OCI-LY7 (cell line): ENCODE data around the gene MRS2. TPM values are rescaled to one million over a fixed set of nuclear protein-coding genes. Genes with fewer than 3 reads are reported as not detected.

Experiments used
- BruUV-seq: library from RNA; stranded (reverse); fragments of 400-500 nt; replicated peaks from 2 replicates; lab custom pipeline; 2021; lab: Mats Ljungman, UMichigan
- CTCF ChIA-PET: fragments of 300-600 bp; sonication (Branson Sonifier 250); formaldehyde crosslinking; loops from one replicate; lab custom pipeline; 2022; ENCODE audit warnings: antibody characterized with exemption; ENCODE audit not compliant: unreplicated experiment; lab: Charles Lee
- POLR2A ChIA-PET: fragments of 300-600 bp; sonication (Branson Sonifier 250); formaldehyde crosslinking; loops from one replicate; lab custom pipeline; 2022; ENCODE audit warnings: antibody characterized with exemption; lab: Charles Lee
- DNase-seq: peaks from one replicate; pipeline ENCODE4 v3.0.0-alpha.2; 2015; ENCODE audit warnings: low spot score
- H2AFZ ChIP-seq: fragments of 200-600 bp; sonication (generic), shearing (Covaris generic); 2 replicates; pipeline ENCODE4 v1.6.1; 2014; ENCODE audit warnings: mild to moderate bottlenecking, antibody characterized with exemption, low read length, moderate library complexity
- H3K27ac ChIP-seq: fragments of 200-600 bp; sonication (generic); 2 replicates; pipeline ENCODE4 v1.5.1; 2014; ENCODE audit warnings: mixed run types, low read depth, mild to moderate bottlenecking, moderate library complexity, low read length, inconsistent platforms; ENCODE audit not compliant: poor library complexity, severe bottlenecking
- H3K36me3 ChIP-seq: fragments of 200-600 bp; sonication (generic); 2 replicates; pipeline ENCODE4 v1.6.1; 2014; ENCODE audit warnings: mild to moderate bottlenecking, antibody characterized with exemption, low read length, moderate library complexity, mixed read lengths; ENCODE audit not compliant: insufficient read depth
- H3K4me1 ChIP-seq: fragments of 200-600 bp; sonication (generic); 2 replicates; pipeline ENCODE4 v1.5.1; 2014; ENCODE audit warnings: mild to moderate bottlenecking, low read length; ENCODE audit not compliant: insufficient read depth, poor library complexity, severe bottlenecking
- H3K4me2 ChIP-seq: fragments of 200-600 bp; sonication (generic); 2 replicates; pipeline ENCODE4 v1.6.1; 2014; ENCODE audit warnings: mild to moderate bottlenecking, low read length
- H3K4me3 ChIP-seq: fragments of 200-600 bp; sonication (generic); 2 replicates; pipeline ENCODE4 v1.5.1; 2014; ENCODE audit warnings: mild to moderate bottlenecking, low read depth, low read length; ENCODE audit not compliant: poor library complexity, severe bottlenecking
- H3K79me2 ChIP-seq: fragments of 200-600 bp; sonication (generic); 2 replicates; pipeline ENCODE4 v1.6.1; 2016; ENCODE audit warnings: low read depth, mild to moderate bottlenecking, low read length, moderate library complexity, mixed read lengths; ENCODE audit not compliant: insufficient read depth
- H3K9me2 ChIP-seq: fragments of 200-600 bp; sonication (generic); 2 replicates; pipeline ENCODE4 v1.6.1; 2016; ENCODE audit warnings: mild to moderate bottlenecking, low read length, mixed read lengths; ENCODE audit not compliant: insufficient read depth
- H3K9me3 ChIP-seq: fragments of 200-600 bp; sonication (generic); 2 replicates; pipeline ENCODE4 v1.6.1; 2014; ENCODE audit warnings: mild to moderate bottlenecking, mixed run types, low read length, mixed read lengths
- H4K20me1 ChIP-seq: fragments of 200-600 bp; sonication (generic); 2 replicates; pipeline ENCODE4 v1.6.1; 2014; ENCODE audit warnings: mild to moderate bottlenecking, antibody characterized with exemption, low read length, moderate library complexity, mixed read lengths; ENCODE audit not compliant: insufficient read depth
- EZH2phosphoT487 ChIP-seq: fragments of 200-600 bp; sonication (generic); IDR thresholded peaks from 2 replicates; pipeline ENCODE4 v1.6.1; 2018; ENCODE audit warnings: low read depth, borderline replicate concordance, mild to moderate bottlenecking, mixed run types, antibody characterized with exemption, low read length, moderate library complexity, mixed read lengths
- intact Hi-C: fragments of 100-400 bp; cut with micrococcal nuclease; formaldehyde crosslinking; loops from one replicate; pipeline ENCODE4 v1.10.0; 2022; ENCODE audit not compliant: unreplicated experiment
- total RNA-seq, 2 experiments: library from RNA; depleted of rRNA in 1 of 2; stranded (reverse); fragments of >200 nt in 1 of 2; shearing (Covaris generic) in 1 of 2; gene quantifications; 2 replicates each; pipeline ENCODE4 v1.2.3, GENCODE V29; 2014 to 2022
- TF ChIP-seq, protein P1 (sequence below): fragments of 200-600 bp; sonication (generic); conservative IDR thresholded peaks from 2 replicates; pipeline ENCODE4 v1.5.1; 2014; ENCODE audit warnings: mild to moderate bottlenecking, antibody characterized with exemption, low read length, moderate library complexity, mixed read lengths

Gene MRS2
- total RNA-seq, 2 experiments from 2014 or later = 0.97 TPM; not detected in 1

GRCh38 chr6:24444588-24444987 lies 41.9 kb downstream of the MRS2 start:
- Histone ChIP-seq H3K27ac (no peak overlapping the region), H3K9me3 (no peaks in the 10 kb centered on the region), H3K79me2 (no peaks in the 10 kb centered on the region), H2AFZ (no peak overlapping the region), H3K4me2 (no peak overlapping the region), H3K36me3 (peaks cover 69% of the 10 kb centered on the region), H3K4me1 (peaks cover 9% of the 10 kb centered on the region), H3K4me3 (no peak overlapping the region), H3K9me2 (no peaks in the 10 kb centered on the region), H4K20me1 (no peaks in the 10 kb centered on the region)
- TF ChIP-seq EZH2phosphoT487 = no peak
- TF ChIP-seq, protein P1, sequence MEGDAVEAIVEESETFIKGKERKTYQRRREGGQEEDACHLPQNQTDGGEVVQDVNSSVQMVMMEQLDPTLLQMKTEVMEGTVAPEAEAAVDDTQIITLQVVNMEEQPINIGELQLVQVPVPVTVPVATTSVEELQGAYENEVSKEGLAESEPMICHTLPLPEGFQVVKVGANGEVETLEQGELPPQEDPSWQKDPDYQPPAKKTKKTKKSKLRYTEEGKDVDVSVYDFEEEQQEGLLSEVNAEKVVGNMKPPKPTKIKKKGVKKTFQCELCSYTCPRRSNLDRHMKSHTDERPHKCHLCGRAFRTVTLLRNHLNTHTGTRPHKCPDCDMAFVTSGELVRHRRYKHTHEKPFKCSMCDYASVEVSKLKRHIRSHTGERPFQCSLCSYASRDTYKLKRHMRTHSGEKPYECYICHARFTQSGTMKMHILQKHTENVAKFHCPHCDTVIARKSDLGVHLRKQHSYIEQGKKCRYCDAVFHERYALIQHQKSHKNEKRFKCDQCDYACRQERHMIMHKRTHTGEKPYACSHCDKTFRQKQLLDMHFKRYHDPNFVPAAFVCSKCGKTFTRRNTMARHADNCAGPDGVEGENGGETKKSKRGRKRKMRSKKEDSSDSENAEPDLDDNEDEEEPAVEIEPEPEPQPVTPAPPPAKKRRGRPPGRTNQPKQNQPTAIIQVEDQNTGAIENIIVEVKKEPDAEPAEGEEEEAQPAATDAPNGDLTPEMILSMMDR = no peak
- DNase-seq = no peak
- no TSS peak for BruUV-seq
- POLR2A ChIA-PET = interaction anchor here (0.6 kb wide), 1 partner anchor 255 kb away, joined by 3 read pairs; no protein-coding TSS in a partner anchor
- intact Hi-C loops = no loop called here
- CTCF ChIA-PET = no interaction called here

DNA sequence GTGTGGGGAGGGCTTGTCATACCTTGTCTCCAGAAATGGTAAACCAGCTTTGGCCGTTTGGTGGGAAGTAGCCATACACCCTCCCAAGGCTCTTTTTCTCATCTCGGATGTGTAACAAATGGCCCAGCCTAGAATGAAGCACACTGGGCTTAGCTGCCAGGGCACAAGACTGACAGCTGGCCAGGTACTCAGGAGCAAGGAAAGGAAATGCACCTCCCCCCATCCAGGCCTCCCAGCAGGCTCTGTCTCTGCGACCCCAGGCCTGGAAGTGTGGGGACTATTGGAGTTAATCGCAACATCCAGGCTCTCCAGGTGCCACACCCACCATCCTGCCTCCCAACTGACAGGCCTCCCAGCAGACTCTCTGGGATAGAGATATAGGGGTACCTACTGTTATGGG lies 43.0 kb downstream of the MRS2 start:
- TF ChIP-seq, protein P1 = no peak
- no peak for TF ChIP-seq EZH2phosphoT487
- H3K9me2 ChIP-seq = no peaks in the 10 kb centered on the region
- no peaks in the 10 kb centered on the region for H4K20me1 ChIP-seq
- no peak overlapping the region for H3K4me3 ChIP-seq
- no peak overlapping the region for H3K27ac ChIP-seq
- POLR2A ChIA-PET = no interaction called here
- DNase-seq = no peak
- H3K9me3 ChIP-seq = no peaks in the 10 kb centered on the region
- peaks cover 59% of the 10 kb centered on the region for H3K36me3 ChIP-seq
- BruUV-seq = no TSS peak
- H2AFZ ChIP-seq = no peak overlapping the region
- H3K4me2 ChIP-seq = no peak overlapping the region
- CTCF ChIA-PET = no interaction called here
- H3K4me1 ChIP-seq = no peaks in the 10 kb centered on the region
- intact Hi-C loops = no loop called here
- no peaks in the 10 kb centered on the region for H3K79me2 ChIP-seq

DNA sequence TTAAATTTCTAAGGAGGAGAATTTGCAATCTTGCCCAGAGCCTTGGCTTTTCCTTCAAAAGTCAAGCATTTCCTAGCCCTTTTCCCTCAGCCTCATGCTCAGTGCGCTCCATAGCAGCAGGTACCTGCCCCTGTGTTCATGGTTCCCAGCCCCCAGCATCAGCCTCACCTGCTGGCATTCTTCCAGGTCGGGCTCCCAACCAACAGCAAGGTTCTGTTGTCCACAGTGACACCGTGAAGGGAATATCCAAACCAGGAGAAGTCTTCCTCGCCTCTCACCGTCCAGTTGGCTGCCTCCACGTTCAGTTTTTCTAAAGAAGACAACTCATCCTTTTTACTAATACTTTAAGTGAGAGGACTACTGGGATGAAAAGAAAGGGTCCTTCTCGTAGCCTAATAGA lies 43.9 kb downstream of the MRS2 start:
- ChIA-PET POLR2A (interaction anchor here (0.6 kb wide), 1 partner anchor 14 kb away, joined by 3 read pairs; no protein-coding TSS in a partner anchor), CTCF (no interaction called here)
- intact Hi-C loops = no loop called here
- Histone ChIP-seq H3K79me2 (no peaks in the 10 kb centered on the region), H3K4me3 (no peak overlapping the region), H3K36me3 (peaks cover 50% of the 10 kb centered on the region), H3K9me2 (no peaks in the 10 kb centered on the region), H2AFZ (no peak overlapping the region), H3K4me2 (no peak overlapping the region), H4K20me1 (no peaks in the 10 kb centered on the region), H3K27ac (no peak overlapping the region), H3K9me3 (no peaks in the 10 kb centered on the region), H3K4me1 (no peaks in the 10 kb centered on the region)
- no peak for TF ChIP-seq EZH2phosphoT487
- TF ChIP-seq, protein P1 = no peak
- DNase-seq = no peak
- BruUV-seq = no TSS peak
